Prostate gland (tissue), 2 donors: ENCODE data around the gene UBR3. TPM values are rescaled to one million over a fixed set of nuclear protein-coding genes. Genes with fewer than 3 reads are reported as not detected.
"Not testable (repeated sequence)": the region's sequence is repeated elsewhere in the genome, so short reads cannot be mapped to it uniquely, and the experiment has no call there.

Source experiments
- DNase-seq: peaks from one replicate; pipeline ENCODE4 v3.0.0-alpha.2; 2019; ENCODE audit warnings: low spot score
- H3K27ac ChIP-seq, 2 donors: fragments of 200-600 bp; sonication (generic); 2 replicates each; pipeline ENCODE4 v1.5.1; 2017 to 2019
- H3K27me3 ChIP-seq: fragments of 200-600 bp; sonication (generic); replicated peaks from 2 replicates; pipeline ENCODE4 v1.5.1; 2019; ENCODE audit not compliant: insufficient read depth
- H3K36me3 ChIP-seq, 2 donors: fragments of 200-600 bp; sonication (generic); 1 replicate in 1 of 2; 2 replicates in 1 of 2; pipeline versions ENCODE4 v1.5.1 to v1.8.1; 2017 to 2019
- H3K4me1 ChIP-seq: fragments of 200-600 bp; sonication (generic); replicated peaks from 2 replicates; pipeline ENCODE4 v1.5.1; 2019
- H3K4me3 ChIP-seq, 2 donors: fragments of 200-600 bp; sonication (generic); 2 replicates each; pipeline ENCODE4 v1.5.1; 2017 to 2019
- H3K9me3 ChIP-seq: fragments of 200-600 bp; sonication (generic); 2 replicates; pipeline ENCODE4 v1.5.1; 2017
- CTCF ChIP-seq, 4 experiments: fragments of 200-600 bp in 2 of 4; fragments of 450-650 bp in 2 of 4; sonication (generic) in 2 of 4; IDR thresholded peaks; 1 replicate in 3 of 4; 2 replicates in 1 of 4; pipeline ENCODE4 v1.5.1; 2016 to 2019; ENCODE audit warnings: antibody characterized with exemption in 4 of 4, mild to moderate bottlenecking in 2 of 4, moderate library complexity in 2 of 4
- POLR2A ChIP-seq: fragments of 450-650 bp; IDR thresholded peaks from one replicate; pipeline ENCODE4 v1.6.1; 2016; ENCODE audit warnings: antibody characterized with exemption, mild to moderate bottlenecking
- POLR2AphosphoS5 ChIP-seq: sonication (generic); formaldehyde crosslinking; IDR thresholded peaks from one replicate; pipeline ENCODE4 v1.6.1; 2017; ENCODE audit warnings: antibody characterized with exemption
- WGBS: methylation state at CpG from one replicate; pipeline ENCODE4 v1.1.5; 2018; 5-methylcytosine and 5-hydroxymethylcytosine counted together
- intact Hi-C: fragments of 100-400 bp; cut with DNase I; formaldehyde crosslinking; loops from one replicate; pipeline ENCODE4 v1.14.2; 2022
- total RNA-seq, 2 donors: library from RNA; depleted of rRNA; stranded (reverse); fragments of >200 nt; gene quantifications; one replicate each; pipeline ENCODE4 v1.1.0, GENCODE V29; 2016

The UBR3 gene
- total RNA-seq, 2 donors from 2014 or later, result 41.1 to 89.9 TPM

- no peak overlapping the region for H3K27ac ChIP-seq
- TF ChIP-seq CTCF (IDR thresholded peaks at IDR 0.05) (no peak), POLR2AphosphoS5 (no peak), POLR2A (no peak)
- H3K36me3 ChIP-seq, result no peaks in the 10 kb centered on the region
- no peaks in the 10 kb centered on the region for H3K9me3 ChIP-seq
- no peak overlapping the region for H3K4me3 ChIP-seq
- H3K27me3 ChIP-seq, result no peaks in the 10 kb centered on the region
- intact Hi-C loops, result no loop called here
- no peak for DNase-seq
- peaks cover 4% of the 10 kb centered on the region for H3K4me1 ChIP-seq
Measured at GRCh38 chr2:169818241-169818640, 9.0 kb upstream of the UBR3 start.

- H3K9me3 ChIP-seq, result no peaks in the 10 kb centered on the region
- intact Hi-C loops, result no loop called here
- no peak overlapping the region for H3K27ac ChIP-seq
- TF ChIP-seq CTCF (IDR thresholded peaks at IDR 0.05) (no peak), POLR2AphosphoS5 (no peak), POLR2A (no peak)
- WGBS, result 33% methylated on average over 1 of the region's 1 CpG
- no peaks in the 10 kb centered on the region for H3K36me3 ChIP-seq
- H3K27me3 ChIP-seq, result no peaks in the 10 kb centered on the region
- no peak overlapping the region for H3K4me3 ChIP-seq
- peaks cover 9% of the 10 kb centered on the region for H3K4me1 ChIP-seq
- DNase-seq, result no peak
Measured at GRCh38 chr2:169819106-169819505, 8.1 kb upstream of the UBR3 start.

- H3K27ac ChIP-seq, H3K4me3 ChIP-seq, H3K4me1 ChIP-seq, H3K9me3 ChIP-seq, intact Hi-C loops, DNase-seq, H3K36me3 ChIP-seq, H3K27me3 ChIP-seq: not testable (repeated sequence)
- 66% methylated on average over 7 of the region's 7 CpGs for WGBS
Measured at GRCh38 chr2:169820101-169820500, 7.2 kb upstream of the UBR3 start.

- intact Hi-C loops, result no loop called here
- no peak overlapping the region for H3K27ac ChIP-seq
- TF ChIP-seq CTCF (IDR thresholded peaks at IDR 0.05), result no peak
- TF ChIP-seq POLR2A, result no peak
- no peak for TF ChIP-seq POLR2AphosphoS5
- H3K4me1 ChIP-seq, result peaks cover 9% of the 10 kb centered on the region
- no peaks in the 10 kb centered on the region for H3K27me3 ChIP-seq
- DNase-seq, result no peak
- no peaks in the 10 kb centered on the region for H3K9me3 ChIP-seq
- no peak overlapping the region for H3K4me3 ChIP-seq
- no peaks in the 10 kb centered on the region for H3K36me3 ChIP-seq
- 46% methylated on average over 3 of the region's 3 CpGs for WGBS
Measured at GRCh38 chr2:169822036-169822435, 5.2 kb upstream of the UBR3 start.

GRCh38 chr2:169822785-169823392, 4.4 kb upstream of the UBR3 start:
- Histone ChIP-seq H3K9me3 (no peaks in the 10 kb centered on the region), H3K27ac (no peak overlapping the region), H3K27me3 (no peaks in the 10 kb centered on the region), H3K4me1 (peaks cover 9% of the 10 kb centered on the region), H3K4me3 (no peak overlapping the region), H3K36me3 (no peaks in the 10 kb centered on the region)
- 90% methylated on average over 4 of the region's 4 CpGs for WGBS
- intact Hi-C loops, result no loop called here
- DNase-seq, result no peak
- TF ChIP-seq POLR2AphosphoS5, result no peak
- no peak for TF ChIP-seq CTCF (IDR thresholded peaks at IDR 0.05)
- no peak for TF ChIP-seq POLR2A
